ENCODE data around the gene NAV2. TPM values are rescaled to one million over a fixed set of nuclear protein-coding genes. Genes with fewer than 3 reads are reported as not detected.

NAV2 gene
- total RNA-seq, 2 experiments from 2014 or later, result 0.23 to 0.36 TPM

DNA sequence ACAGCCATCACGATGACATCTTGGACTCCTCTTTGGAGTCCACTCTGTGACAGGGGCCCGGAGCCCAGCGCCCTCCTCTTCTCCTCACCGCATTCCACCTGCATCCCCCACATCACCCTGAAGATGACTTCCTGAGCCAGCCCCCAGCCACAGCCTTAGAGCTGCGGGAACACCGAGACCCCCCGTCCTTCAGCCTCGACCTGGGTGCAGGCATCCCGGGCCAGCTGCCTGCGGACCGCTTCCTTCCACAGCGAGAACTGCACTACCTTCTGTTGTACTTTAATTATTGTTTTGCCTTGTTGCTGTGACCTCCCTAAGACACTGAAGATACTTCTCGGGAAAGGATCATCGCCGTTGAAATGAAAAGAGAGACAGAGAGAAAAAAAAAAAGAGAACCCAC is 405.6 kb downstream of the NAV2 start:
- H3K27ac Mint-ChIP-seq, result no peak overlapping the region
- H3K4me1 Mint-ChIP-seq (ENCODE audit: low read depth), result no peaks in the 10 kb centered on the region
- TF ChIP-seq, protein P1, sequence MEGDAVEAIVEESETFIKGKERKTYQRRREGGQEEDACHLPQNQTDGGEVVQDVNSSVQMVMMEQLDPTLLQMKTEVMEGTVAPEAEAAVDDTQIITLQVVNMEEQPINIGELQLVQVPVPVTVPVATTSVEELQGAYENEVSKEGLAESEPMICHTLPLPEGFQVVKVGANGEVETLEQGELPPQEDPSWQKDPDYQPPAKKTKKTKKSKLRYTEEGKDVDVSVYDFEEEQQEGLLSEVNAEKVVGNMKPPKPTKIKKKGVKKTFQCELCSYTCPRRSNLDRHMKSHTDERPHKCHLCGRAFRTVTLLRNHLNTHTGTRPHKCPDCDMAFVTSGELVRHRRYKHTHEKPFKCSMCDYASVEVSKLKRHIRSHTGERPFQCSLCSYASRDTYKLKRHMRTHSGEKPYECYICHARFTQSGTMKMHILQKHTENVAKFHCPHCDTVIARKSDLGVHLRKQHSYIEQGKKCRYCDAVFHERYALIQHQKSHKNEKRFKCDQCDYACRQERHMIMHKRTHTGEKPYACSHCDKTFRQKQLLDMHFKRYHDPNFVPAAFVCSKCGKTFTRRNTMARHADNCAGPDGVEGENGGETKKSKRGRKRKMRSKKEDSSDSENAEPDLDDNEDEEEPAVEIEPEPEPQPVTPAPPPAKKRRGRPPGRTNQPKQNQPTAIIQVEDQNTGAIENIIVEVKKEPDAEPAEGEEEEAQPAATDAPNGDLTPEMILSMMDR (IDR thresholded peaks at IDR 0.05), result no peak
- intact Hi-C loops (cut with micrococcal nuclease), result no loop called here
- ChIA-PET CTCF (interaction anchor here (0.6 to 1.2 kb wide), 4 partner anchors 10 to 564 kb away, joined by 3 to 6 read pairs (median 4); no protein-coding TSS in a partner anchor), POLR2A (no interaction called here)
- ATAC-seq (no peak), DNase-seq (no peak)
- H3K27me3 Mint-ChIP-seq, result peaks cover 3% of the 10 kb centered on the region
- H3K9me3 Mint-ChIP-seq, result no peaks in the 10 kb centered on the region
- no peaks in the 10 kb centered on the region for H3K36me3 Mint-ChIP-seq (ENCODE audit: low read depth)
- H3K4me3 Mint-ChIP-seq, result no peak overlapping the region

DNA sequence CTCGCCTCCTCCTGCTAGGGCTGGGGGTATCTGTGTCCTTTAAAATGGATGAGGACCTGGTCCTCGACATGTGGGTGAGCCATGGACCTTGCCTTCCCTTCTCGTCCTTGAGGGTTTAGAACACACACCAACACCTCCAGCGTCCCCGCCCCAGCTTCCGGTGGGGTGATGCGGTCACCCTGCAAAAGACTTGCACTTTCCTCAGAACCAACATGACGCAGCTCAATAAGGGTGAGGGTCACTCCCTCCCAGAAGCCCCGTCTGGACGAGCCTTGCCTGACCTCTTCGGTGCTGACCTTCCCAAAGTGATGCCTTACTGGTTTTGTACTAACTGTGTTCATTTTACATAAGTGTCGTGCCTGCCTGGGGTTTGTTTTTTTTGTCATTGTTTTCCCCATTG is 406.7 kb downstream of the NAV2 start:
- ATAC-seq (no peak), DNase-seq (no peak)
- H3K27ac Mint-ChIP-seq, result no peak overlapping the region
- CTCF ChIA-PET, result no interaction called here
- TF ChIP-seq, protein P1 (IDR thresholded peaks at IDR 0.05), result no peak
- H3K27me3 Mint-ChIP-seq, result peaks cover 3% of the 10 kb centered on the region
- no peaks in the 10 kb centered on the region for H3K36me3 Mint-ChIP-seq (ENCODE audit: low read depth)
- intact Hi-C loops (cut with micrococcal nuclease), result no loop called here
- POLR2A ChIA-PET, result no interaction called here
- H3K4me3 Mint-ChIP-seq, result no peak overlapping the region
- H3K4me1 Mint-ChIP-seq (ENCODE audit: low read depth), result no peaks in the 10 kb centered on the region
- no peaks in the 10 kb centered on the region for H3K9me3 Mint-ChIP-seq

DNA sequence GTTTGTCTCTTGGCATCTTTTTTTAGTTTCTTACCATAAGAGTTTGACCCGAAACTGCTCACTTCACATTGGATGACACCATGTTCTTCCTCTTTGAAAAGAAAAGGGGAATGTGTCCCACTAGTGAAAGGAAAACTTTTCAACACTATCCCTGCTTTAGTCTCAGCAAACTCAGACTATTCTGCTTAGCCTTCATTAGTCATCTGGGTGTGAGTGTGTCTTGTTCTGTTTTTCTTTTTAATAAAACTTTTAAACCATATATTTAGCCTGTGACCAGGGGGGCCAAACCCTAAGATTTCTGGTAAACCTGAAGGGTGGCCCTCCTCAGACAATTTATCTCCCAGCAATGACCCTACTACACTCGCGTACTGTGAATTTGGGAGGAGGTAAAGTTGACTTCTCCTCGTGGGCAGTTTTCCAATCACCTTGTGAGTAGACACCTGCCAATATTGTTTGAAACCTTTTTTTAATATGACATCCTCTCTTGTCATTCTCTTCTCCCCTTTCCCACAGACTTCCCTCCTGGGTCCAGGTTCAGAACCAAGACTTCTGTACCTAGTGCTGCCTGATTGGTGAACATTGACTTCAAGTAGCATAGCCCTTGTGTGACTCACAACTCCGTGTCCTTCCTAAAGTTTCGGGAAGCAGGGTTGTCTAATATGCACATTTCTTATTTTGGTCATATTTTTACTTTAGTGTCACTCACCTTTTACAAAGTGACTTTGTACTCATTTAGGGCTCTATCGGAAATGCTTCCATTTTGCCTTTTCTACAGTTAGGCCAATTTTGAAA is 407.7 kb downstream of the NAV2 start:
- no peak for ATAC-seq
- TF ChIP-seq, protein P1 (IDR thresholded peaks at IDR 0.05), result no peak
- no peak for DNase-seq
- no peaks in the 10 kb centered on the region for H3K36me3 Mint-ChIP-seq (ENCODE audit: low read depth)
- H3K9me3 Mint-ChIP-seq, result no peaks in the 10 kb centered on the region
- no peak overlapping the region for H3K4me3 Mint-ChIP-seq
- POLR2A ChIA-PET, result no interaction called here
- peaks cover 3% of the 10 kb centered on the region for H3K27me3 Mint-ChIP-seq
- CTCF ChIA-PET, result no interaction called here
- no peak overlapping the region for H3K27ac Mint-ChIP-seq
- H3K4me1 Mint-ChIP-seq (ENCODE audit: low read depth), result no peaks in the 10 kb centered on the region
- intact Hi-C loops (cut with micrococcal nuclease), result no loop called here

DNA sequence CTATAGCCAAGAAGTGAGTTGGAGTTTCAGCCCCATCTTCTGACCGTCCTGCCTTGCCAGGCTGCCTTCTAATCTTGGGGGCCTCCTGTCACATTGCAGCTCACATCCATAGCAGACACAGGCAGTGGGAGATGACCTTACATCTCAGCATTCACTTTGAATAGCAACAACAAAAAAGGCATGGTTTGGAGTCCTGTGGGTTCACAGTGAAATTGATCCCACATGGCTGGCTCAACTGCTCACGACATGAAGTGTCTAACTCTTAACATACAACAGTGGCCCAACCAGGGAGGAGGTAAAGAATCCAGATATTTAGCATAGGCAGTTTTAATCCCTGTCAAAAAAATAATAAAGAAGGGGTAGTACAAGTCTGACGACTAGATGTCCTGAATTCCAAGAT is 409.5 kb downstream of the NAV2 start:
- H3K4me3 Mint-ChIP-seq, result no peak overlapping the region
- intact Hi-C loops (cut with micrococcal nuclease), result no loop called here

DNA sequence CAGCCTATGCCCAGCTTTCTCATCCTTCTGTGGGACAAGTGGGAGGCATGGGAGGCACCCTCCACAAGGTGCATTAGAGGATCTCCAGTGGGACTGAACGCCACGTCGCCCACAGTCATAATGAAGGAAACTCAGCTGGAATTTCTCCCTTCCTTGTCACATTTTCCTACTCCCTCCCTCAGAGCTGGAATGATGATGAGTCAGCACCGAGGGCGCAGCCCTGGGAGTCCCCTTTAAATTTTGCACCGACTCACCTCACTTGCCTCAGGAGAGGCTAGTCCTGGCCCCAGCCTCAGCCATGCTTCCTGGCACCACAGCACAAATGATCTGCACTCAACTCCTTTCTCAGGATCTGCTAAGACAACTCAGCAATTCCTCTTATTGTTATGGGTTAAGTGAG is 413.3 kb downstream of the NAV2 start:
- intact Hi-C loops (cut with micrococcal nuclease), result loop anchor here (5.0 kb wide), 1 partner anchor 211 kb away; no protein-coding TSS in a partner anchor
- no peaks in the 10 kb centered on the region for H3K36me3 Mint-ChIP-seq (ENCODE audit: low read depth)
- H3K9me3 Mint-ChIP-seq, result no peaks in the 10 kb centered on the region
- TF ChIP-seq, protein P1 (IDR thresholded peaks at IDR 0.05), result no peak
- H3K27ac Mint-ChIP-seq, result no peak overlapping the region
- no peaks in the 10 kb centered on the region for H3K4me1 Mint-ChIP-seq (ENCODE audit: low read depth)
- H3K4me3 Mint-ChIP-seq, result no peak overlapping the region
- ChIA-PET POLR2A (no interaction called here), CTCF (interaction anchor here (1.0 to 6.6 kb wide), 3 partner anchors 9 to 227 kb away, joined by 3 to 141 read pairs (median 5); no protein-coding TSS in a partner anchor)
- peaks cover 9% of the 10 kb centered on the region for H3K27me3 Mint-ChIP-seq
- no peak for ATAC-seq
- no peak for DNase-seq

More for the DNA sequence above, 409.5 kb downstream of the NAV2 start:
- ChIA-PET CTCF (interaction anchor here (1.1 kb wide), 1 partner anchor 230 kb away, joined by 3 read pairs; no protein-coding TSS in a partner anchor), POLR2A (no interaction called here)
- Mint-ChIP-seq H3K27ac (no peak overlapping the region), H3K36me3 (ENCODE audit: low read depth) (no peaks in the 10 kb centered on the region), H3K9me3 (no peaks in the 10 kb centered on the region), H3K27me3 (peaks cover 3% of the 10 kb centered on the region), H3K4me1 (ENCODE audit: low read depth) (no peaks in the 10 kb centered on the region)
- ATAC-seq (no peak), DNase-seq (no peak)
- TF ChIP-seq, protein P1 (IDR thresholded peaks at IDR 0.05), result no peak
